Ishikawa (cell line): ENCODE data around the gene TNPO3.

Source experiments
- CEBPB ChIP-seq: IDR thresholded peaks from 2 replicates; pipeline ENCODE4 v1.6.1; 2012
- EP300 ChIP-seq: IDR thresholded peaks from 2 replicates; pipeline ENCODE4 v1.6.1; 2012; ENCODE audit warnings: borderline replicate concordance
- TAF1 ChIP-seq: IDR thresholded peaks from 2 replicates; pipeline ENCODE4 v1.6.1; 2012; ENCODE audit warnings: low read depth, mild to moderate bottlenecking
- TEAD4 ChIP-seq: IDR thresholded peaks from 2 replicates; pipeline ENCODE4 v1.6.1; 2012
- YY1 ChIP-seq: IDR thresholded peaks from 2 replicates; pipeline ENCODE4 v1.6.1; 2012; ENCODE audit warnings: low read depth
- ZBTB7A ChIP-seq: IDR thresholded peaks from 2 replicates; pipeline ENCODE4 v1.6.1; 2012; ENCODE audit warnings: low read depth

- no peak for TF ChIP-seq YY1
- TF ChIP-seq TEAD4 = no peak
- TF ChIP-seq EP300 = no peak
- no peak for TF ChIP-seq TAF1
- TF ChIP-seq ZBTB7A = no peak
- TF ChIP-seq CEBPB = no peak
Measured at GRCh38 chr7:128915271-128915819, 139.6 kb downstream of the TNPO3 start.
